GM19328 (cell line): Measurements from ENCODE around the gene PLS1.

ENCODE experiments used
- ATAC-seq: cut with Tn5 transposase; IDR thresholded peaks from one replicate; pipeline ENCODE4 v1.9.1; 2021; ENCODE audit warnings: mild to moderate bottlenecking, moderate library complexity; ENCODE audit not compliant: unreplicated experiment

PLS1 gene

DNA sequence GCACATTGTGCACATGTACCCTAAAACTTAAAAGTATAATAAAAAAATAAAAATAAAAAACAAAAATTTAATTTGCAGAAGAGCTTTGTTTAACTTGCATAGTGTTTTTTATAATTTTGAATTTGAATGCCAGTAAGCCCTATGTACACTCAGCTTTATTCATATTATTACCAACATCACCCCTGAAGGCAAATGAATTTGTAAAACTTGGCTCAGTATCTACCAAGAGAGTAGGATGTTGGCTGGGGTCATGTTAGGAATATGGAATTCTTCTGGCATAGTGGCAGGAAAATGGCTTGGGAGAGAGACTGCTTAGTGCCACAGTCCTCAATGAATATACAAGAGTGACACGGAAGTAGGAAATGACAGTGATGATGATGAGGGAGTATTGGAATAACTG is 158.3 kb downstream of the PLS1 start:
- ATAC-seq: no peak
